Right atrium auricular region (tissue), 2 donors: ENCODE measurements around the gene AGBL4. TPM values are rescaled to one million over a fixed set of nuclear protein-coding genes. Genes with fewer than 3 reads are reported as not detected.

Experiments
- DNase-seq: peaks from one replicate; pipeline ENCODE4 v3.0.0-alpha.2; 2019; ENCODE audit warnings: low spot score
- H3K27ac ChIP-seq, 2 donors: fragments of 200-600 bp; sonication (generic); 1 replicate in 1 of 2; 2 replicates in 1 of 2; pipeline ENCODE4 v1.5.1; 2016 to 2019
- H3K27me3 ChIP-seq, 2 donors: fragments of 200-600 bp; sonication (generic); one replicate each; pipeline versions ENCODE4 v1.5.1 to v1.6.0; 2017 to 2019
- H3K36me3 ChIP-seq: fragments of 200-600 bp; sonication (generic); one replicate; pipeline ENCODE4 v1.5.1; 2016
- H3K4me1 ChIP-seq, 2 donors: fragments of 200-600 bp; sonication (generic); one replicate each; pipeline versions ENCODE4 v1.5.1 to v1.6.0; 2017 to 2019
- H3K4me3 ChIP-seq, 2 donors: fragments of 200-600 bp; sonication (generic); 1 replicate in 1 of 2; 2 replicates in 1 of 2; pipeline ENCODE4 v1.5.1; 2017 to 2019; ENCODE audit warnings: mild to moderate bottlenecking in 1 of 2, moderate library complexity in 1 of 2
- H3K9me3 ChIP-seq, 2 donors: fragments of 200-600 bp; sonication (generic); one replicate each; pipeline ENCODE4 v1.5.1; 2019
- total RNA-seq, 2 donors: library from RNA; depleted of rRNA; stranded (reverse); fragments of >200 nt; gene quantifications; one replicate each; pipeline ENCODE4 v1.1.0, GENCODE V29; 2016
- TF ChIP-seq, protein P1 (sequence below), 2 donors: fragments of 200-600 bp; sonication (generic); IDR thresholded peaks; one replicate each; pipeline ENCODE4 v1.5.1; 2019; ENCODE audit warnings: antibody characterized with exemption in 2 of 2

The AGBL4 gene
- total RNA-seq, 2 donors from 2014 or later, result 0.94 to 1.7 TPM

DNA sequence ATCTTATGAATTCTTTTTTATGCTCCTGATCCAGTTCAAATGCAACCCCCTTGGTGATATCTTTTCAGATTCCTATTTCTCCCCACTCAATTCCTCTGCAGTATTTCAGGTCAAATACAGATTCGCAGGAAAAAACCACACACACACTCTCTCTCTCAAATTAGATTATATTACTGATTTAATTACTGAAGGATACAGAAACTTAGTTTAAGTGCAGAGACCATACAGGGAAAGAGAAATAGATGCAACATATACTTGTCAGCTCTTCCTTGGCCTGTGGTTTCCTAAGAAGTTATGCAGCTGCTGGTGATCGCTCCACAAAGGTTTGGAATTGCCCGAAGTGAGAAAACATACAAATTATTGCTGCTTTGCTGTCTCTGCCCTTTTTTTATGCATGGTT, 400.9 kb downstream of the AGBL4 start:
- Histone ChIP-seq H3K27me3 (no peaks in the 10 kb centered on the region), H3K4me1 (no peaks in the 10 kb centered on the region), H3K9me3 (no peaks in the 10 kb centered on the region), H3K4me3 (no peak overlapping the region), H3K27ac (no peak overlapping the region), H3K36me3 (no peaks in the 10 kb centered on the region)
- TF ChIP-seq, protein P1, sequence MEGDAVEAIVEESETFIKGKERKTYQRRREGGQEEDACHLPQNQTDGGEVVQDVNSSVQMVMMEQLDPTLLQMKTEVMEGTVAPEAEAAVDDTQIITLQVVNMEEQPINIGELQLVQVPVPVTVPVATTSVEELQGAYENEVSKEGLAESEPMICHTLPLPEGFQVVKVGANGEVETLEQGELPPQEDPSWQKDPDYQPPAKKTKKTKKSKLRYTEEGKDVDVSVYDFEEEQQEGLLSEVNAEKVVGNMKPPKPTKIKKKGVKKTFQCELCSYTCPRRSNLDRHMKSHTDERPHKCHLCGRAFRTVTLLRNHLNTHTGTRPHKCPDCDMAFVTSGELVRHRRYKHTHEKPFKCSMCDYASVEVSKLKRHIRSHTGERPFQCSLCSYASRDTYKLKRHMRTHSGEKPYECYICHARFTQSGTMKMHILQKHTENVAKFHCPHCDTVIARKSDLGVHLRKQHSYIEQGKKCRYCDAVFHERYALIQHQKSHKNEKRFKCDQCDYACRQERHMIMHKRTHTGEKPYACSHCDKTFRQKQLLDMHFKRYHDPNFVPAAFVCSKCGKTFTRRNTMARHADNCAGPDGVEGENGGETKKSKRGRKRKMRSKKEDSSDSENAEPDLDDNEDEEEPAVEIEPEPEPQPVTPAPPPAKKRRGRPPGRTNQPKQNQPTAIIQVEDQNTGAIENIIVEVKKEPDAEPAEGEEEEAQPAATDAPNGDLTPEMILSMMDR (IDR thresholded peaks at IDR 0.05), result no peak
- DNase-seq, result no peak

DNA sequence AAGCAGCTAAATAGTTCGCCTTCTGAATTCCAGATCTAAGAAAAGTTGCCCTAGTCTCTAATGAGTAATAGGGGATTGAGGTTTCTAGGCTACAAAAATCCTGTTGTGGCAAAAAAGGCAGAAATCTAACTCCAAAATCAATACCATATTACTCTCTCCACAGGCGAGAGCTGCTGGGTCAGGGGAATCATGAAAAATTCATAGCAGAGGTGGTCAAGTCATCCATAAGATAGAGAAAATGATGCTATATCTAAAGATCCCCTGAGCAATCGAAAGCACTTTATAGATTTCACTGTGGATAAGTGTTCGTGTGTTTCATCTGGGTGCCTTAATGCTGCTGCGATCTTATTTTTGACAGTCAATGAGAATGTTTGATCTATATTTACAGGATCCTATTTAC, 417.7 kb downstream of the AGBL4 start:
- H3K27ac ChIP-seq, result no peak overlapping the region
- no peaks in the 10 kb centered on the region for H3K36me3 ChIP-seq
- no peak for DNase-seq
- H3K27me3 ChIP-seq, result no peaks in the 10 kb centered on the region
- TF ChIP-seq, protein P1 (IDR thresholded peaks at IDR 0.05), result no peak
- no peaks in the 10 kb centered on the region for H3K4me1 ChIP-seq
- H3K9me3 ChIP-seq, result no peaks in the 10 kb centered on the region
- no peak overlapping the region for H3K4me3 ChIP-seq

DNA sequence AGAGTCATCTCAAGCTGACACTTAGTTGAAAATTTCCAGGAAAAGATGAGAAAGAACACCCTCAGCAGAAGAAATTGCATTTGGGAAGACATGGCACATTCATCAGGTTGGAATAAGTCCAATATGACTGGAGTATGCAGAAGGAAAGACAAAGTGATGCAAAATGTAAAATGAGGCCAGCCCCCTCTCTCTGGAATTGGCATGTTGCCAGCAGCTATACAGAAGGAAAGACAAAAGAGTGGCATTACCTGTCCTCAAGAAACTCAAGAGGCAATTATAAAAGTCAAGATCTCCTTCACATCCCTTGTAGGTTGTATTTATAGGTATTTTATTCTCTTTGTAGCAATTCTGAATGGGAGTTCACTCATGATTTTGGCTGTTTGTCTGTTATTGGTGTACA, 426.3 kb downstream of the AGBL4 start:
- DNase-seq, result no peak
- TF ChIP-seq, protein P1 (IDR thresholded peaks at IDR 0.05), result no peak
- Histone ChIP-seq H3K9me3 (no peaks in the 10 kb centered on the region), H3K27me3 (no peaks in the 10 kb centered on the region), H3K4me3 (no peak overlapping the region), H3K27ac (no peak overlapping the region), H3K4me1 (no peaks in the 10 kb centered on the region), H3K36me3 (no peaks in the 10 kb centered on the region)

DNA sequence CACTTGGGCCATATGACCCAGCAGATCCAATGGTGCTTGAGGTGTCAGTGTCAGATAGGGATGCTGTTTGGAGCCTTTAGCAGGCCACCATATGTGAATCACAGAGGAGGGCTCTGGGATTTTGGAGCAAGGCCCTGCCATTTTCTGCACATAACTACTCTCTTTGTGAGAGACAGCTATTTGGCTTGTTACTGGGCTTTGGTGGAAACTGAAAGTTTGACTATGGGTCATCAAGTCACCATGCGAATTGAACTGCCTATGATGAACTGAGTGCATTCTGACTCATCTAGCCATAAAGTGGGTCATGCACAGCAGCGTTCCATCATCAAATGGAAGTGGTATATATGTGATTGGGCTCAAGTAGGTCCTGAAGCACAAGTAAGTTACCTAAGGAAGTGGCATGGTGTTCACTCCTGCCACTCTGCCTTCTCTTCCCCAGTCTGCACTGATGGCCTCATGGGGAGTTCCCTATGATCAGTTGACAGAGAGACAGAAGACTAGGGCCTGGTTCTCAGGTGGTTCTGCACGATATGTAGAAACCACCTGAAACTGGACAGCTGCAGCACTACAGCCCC, 447.3 kb downstream of the AGBL4 start:
- Histone ChIP-seq H3K4me3 (no peak overlapping the region), H3K9me3 (peaks cover 0 to 30% of the 10 kb centered on the region in 2 donors)
- TF ChIP-seq, protein P1 (IDR thresholded peaks at IDR 0.05), result no peak

DNA sequence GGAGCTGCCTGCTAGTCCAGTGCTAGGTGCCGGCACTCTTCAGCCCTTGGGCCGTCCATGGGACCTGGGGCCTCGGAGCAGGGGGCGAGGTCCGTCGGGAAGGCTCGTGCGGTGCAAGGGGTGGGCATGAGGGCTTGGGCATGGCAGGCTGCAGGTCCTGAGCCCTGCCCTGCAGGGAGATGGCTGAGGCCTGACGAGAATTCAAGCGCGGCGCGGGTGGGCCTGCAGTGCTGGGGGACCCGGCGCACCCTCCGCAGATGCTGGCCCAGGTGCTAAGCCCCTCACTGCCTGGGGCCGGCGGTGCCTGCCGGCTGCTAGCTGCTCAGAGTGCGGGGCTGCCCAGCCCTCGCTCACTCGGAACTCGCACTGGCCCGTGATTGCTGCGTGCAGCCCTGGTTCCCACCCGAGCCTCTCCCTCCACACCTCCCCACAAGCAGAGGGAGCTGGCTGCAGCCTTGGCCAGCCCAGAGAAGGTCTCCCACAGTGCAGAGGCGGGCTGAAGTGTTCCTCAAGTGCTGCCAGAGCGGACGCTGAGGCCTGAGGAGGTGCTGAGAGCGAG, 467.0 kb downstream of the AGBL4 start:
- H3K9me3 ChIP-seq, result no peaks in the 10 kb centered on the region
- TF ChIP-seq, protein P1 (IDR thresholded peaks at IDR 0.05), result no peak
- DNase-seq, result no peak

More for the DNA sequence above, 447.3 kb downstream of the AGBL4 start:
- Histone ChIP-seq H3K4me1 (no peaks in the 10 kb centered on the region), H3K27ac (no peak overlapping the region), H3K27me3 (no peaks in the 10 kb centered on the region), H3K36me3 (no peaks in the 10 kb centered on the region)
- no peak for DNase-seq

DNA sequence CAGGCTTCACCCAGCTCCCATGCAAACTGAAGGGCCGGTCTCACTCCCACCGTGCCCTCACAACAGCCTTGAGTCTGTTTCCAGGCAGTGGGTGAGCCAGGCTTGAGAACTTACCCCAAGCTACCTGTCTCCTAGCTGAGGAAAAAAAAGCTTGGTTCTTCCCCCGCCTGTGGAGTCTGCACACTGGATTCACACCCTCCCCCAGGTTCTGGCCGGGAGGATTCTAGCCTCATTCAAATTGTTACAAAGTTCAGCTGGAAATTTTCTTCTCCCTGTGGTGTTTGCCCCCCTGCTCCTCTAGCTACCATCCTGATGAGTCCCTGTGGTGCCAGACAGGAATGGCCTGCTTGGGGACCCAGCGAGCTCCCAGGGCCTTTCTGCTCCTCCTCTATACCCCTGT, 471.7 kb downstream of the AGBL4 start:
- no peak for DNase-seq
- TF ChIP-seq, protein P1 (IDR thresholded peaks at IDR 0.05), result no peak
- no peak overlapping the region for H3K27ac ChIP-seq

More for the DNA sequence above, 467.0 kb downstream of the AGBL4 start:
- Histone ChIP-seq H3K36me3 (no peaks in the 10 kb centered on the region), H3K4me1 (no peaks in the 10 kb centered on the region), H3K4me3 (no peak overlapping the region), H3K27ac (no peak overlapping the region), H3K27me3 (no peaks in the 10 kb centered on the region)

More for the DNA sequence above, 471.7 kb downstream of the AGBL4 start:
- Histone ChIP-seq H3K36me3 (no peaks in the 10 kb centered on the region), H3K4me3 (no peak overlapping the region), H3K27me3 (no peaks in the 10 kb centered on the region), H3K9me3 (no peaks in the 10 kb centered on the region), H3K4me1 (no peaks in the 10 kb centered on the region)
